ENCODE results near the gene POLR2A.

DNA sequence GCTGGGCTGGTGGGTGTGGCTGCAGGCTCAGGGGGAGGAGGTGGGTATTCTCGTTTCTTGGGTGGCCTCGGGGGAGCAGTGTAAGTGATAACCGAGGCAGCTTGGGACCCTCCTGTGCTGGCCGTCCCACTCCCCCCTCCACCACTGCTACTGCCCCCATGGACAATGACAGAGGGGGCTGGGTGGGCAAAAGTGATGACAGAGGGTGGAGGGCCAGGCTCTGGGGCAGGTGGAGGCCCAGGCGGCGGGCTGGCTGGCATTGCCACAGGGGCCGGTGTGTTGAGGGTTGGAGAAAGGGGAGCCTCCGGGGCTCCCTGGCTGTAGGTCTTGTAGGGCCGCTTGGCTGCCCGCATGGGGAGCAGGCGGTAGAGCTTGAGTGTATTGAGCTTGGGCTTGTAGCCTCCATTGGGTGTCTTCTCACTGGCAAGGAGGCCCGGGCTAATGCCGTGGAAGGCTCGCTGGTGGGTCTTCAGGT is 20.8 kb upstream of the POLR2A start:
- no peak for TF ChIP-seq SMC3 (IDR thresholded peaks at IDR 0.05; ENCODE audit: borderline replicate concordance, low read length)
- no peak for TF ChIP-seq CBX5 (IDR thresholded peaks at IDR 0.05; ENCODE audit: low read depth)
- TF ChIP-seq, protein P1, sequence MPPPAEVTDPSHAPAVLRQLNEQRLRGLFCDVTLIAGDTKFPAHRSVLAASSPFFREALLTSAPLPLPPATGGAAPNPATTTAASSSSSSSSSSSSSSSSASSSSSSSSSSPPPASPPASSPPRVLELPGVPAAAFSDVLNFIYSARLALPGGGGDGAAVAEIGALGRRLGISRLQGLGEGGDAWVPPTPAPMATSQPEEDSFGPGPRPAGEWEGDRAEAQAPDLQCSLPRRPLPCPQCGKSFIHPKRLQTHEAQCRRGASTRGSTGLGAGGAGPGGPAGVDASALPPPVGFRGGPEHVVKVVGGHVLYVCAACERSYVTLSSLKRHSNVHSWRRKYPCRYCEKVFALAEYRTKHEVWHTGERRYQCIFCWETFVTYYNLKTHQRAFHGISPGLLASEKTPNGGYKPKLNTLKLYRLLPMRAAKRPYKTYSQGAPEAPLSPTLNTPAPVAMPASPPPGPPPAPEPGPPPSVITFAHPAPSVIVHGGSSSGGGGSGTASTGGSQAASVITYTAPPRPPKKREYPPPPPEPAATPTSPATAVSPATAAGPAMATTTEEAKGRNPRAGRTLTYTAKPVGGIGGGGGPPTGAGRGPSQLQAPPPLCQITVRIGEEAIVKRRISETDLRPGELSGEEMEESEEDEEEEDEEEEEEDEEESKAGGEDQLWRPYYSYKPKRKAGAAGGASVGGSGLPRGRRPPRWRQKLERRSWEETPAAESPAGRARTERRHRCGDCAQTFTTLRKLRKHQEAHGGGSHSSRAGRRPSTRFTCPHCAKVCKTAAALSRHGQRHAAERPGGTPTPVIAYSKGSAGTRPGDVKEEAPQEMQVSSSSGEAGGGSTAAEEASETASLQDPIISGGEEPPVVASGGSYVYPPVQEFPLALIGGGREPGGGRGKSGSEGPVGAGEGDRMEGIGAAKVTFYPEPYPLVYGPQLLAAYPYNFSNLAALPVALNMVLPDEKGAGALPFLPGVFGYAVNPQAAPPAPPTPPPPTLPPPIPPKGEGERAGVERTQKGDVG (CRISPR knock-in tag; IDR thresholded peaks at IDR 0.05), result no peak
- TF ChIP-seq, protein P2, sequence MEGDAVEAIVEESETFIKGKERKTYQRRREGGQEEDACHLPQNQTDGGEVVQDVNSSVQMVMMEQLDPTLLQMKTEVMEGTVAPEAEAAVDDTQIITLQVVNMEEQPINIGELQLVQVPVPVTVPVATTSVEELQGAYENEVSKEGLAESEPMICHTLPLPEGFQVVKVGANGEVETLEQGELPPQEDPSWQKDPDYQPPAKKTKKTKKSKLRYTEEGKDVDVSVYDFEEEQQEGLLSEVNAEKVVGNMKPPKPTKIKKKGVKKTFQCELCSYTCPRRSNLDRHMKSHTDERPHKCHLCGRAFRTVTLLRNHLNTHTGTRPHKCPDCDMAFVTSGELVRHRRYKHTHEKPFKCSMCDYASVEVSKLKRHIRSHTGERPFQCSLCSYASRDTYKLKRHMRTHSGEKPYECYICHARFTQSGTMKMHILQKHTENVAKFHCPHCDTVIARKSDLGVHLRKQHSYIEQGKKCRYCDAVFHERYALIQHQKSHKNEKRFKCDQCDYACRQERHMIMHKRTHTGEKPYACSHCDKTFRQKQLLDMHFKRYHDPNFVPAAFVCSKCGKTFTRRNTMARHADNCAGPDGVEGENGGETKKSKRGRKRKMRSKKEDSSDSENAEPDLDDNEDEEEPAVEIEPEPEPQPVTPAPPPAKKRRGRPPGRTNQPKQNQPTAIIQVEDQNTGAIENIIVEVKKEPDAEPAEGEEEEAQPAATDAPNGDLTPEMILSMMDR (IDR thresholded peaks at IDR 0.05 in 2 of 3, conservative IDR thresholded peaks at IDR 0.05 in 1 of 3; ENCODE audit: control insufficient read depth in 2 of 3, extremely low read depth in 1 of 3, insufficient read depth in 1 of 3, low read depth in 3 of 3, low read length in 3 of 3), result no peak
- no peak for TF ChIP-seq STAT1 (conservative IDR thresholded peaks at IDR 0.05)
- TF ChIP-seq, protein P3, sequence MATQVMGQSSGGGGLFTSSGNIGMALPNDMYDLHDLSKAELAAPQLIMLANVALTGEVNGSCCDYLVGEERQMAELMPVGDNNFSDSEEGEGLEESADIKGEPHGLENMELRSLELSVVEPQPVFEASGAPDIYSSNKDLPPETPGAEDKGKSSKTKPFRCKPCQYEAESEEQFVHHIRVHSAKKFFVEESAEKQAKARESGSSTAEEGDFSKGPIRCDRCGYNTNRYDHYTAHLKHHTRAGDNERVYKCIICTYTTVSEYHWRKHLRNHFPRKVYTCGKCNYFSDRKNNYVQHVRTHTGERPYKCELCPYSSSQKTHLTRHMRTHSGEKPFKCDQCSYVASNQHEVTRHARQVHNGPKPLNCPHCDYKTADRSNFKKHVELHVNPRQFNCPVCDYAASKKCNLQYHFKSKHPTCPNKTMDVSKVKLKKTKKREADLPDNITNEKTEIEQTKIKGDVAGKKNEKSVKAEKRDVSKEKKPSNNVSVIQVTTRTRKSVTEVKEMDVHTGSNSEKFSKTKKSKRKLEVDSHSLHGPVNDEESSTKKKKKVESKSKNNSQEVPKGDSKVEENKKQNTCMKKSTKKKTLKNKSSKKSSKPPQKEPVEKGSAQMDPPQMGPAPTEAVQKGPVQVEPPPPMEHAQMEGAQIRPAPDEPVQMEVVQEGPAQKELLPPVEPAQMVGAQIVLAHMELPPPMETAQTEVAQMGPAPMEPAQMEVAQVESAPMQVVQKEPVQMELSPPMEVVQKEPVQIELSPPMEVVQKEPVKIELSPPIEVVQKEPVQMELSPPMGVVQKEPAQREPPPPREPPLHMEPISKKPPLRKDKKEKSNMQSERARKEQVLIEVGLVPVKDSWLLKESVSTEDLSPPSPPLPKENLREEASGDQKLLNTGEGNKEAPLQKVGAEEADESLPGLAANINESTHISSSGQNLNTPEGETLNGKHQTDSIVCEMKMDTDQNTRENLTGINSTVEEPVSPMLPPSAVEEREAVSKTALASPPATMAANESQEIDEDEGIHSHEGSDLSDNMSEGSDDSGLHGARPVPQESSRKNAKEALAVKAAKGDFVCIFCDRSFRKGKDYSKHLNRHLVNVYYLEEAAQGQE (IDR thresholded peaks at IDR 0.05; ENCODE audit: low read depth, low read length), result no peak

Measured in GM12878 (cell line).